DOHH2 (cell line): ENCODE data around the gene PKP4.

Experiments used
- CTCF ChIP-seq: fragments of 200-600 bp; sonication (generic); IDR thresholded peaks from one replicate; pipeline ENCODE4 v1.5.1; 2014; ENCODE audit warnings: antibody characterized with exemption, mild to moderate bottlenecking, low read depth, low read length; ENCODE audit not compliant: poor library complexity, severe bottlenecking
- EZH2phosphoT487 ChIP-seq: fragments of 200-600 bp; sonication (generic); IDR thresholded peaks from 2 replicates; pipeline ENCODE4 v1.6.1; 2017; ENCODE audit warnings: borderline replicate concordance, mild to moderate bottlenecking, antibody characterized with exemption, low read length, moderate library complexity, mixed read lengths

- no peak for TF ChIP-seq CTCF
- no peak for TF ChIP-seq EZH2phosphoT487
Observed at GRCh38 chr2:158618891-158619490, 162.2 kb downstream of the PKP4 start.
